Measurements from ENCODE around the gene PIP4K2A. TPM values are rescaled to one million over a fixed set of nuclear protein-coding genes. Genes with fewer than 3 reads are reported as not detected.

Gene PIP4K2A
- total and polyA plus RNA-seq, 2 of the 8 experiments (the other 6 are each of a cell fraction or from before 2014, with no cell fraction given) = 19.0 to 60.9 TPM

GRCh38 chr10:22702348-22702747 is 12.0 kb downstream of the PIP4K2A start:
- no peak overlapping the region for H4K91ac ChIP-seq (replicated peaks; ENCODE audit: insufficient read length, low read length)
- no peak overlapping the region for H3K56ac ChIP-seq (replicated peaks; ENCODE audit: insufficient read length, low read depth, low read length)
- H2AK5ac ChIP-seq (ENCODE audit: low read depth, low read length) = no peak overlapping the region
- H4K8ac ChIP-seq (ENCODE audit: extremely low read depth, insufficient read depth, low read length) = no peak overlapping the region
- peaks cover 6 to 30% (median 14%) of the 10 kb centered on the region in 4 experiments for H3K4me1 ChIP-seq (replicated peaks in 1 of 4; ENCODE audit: control insufficient read depth in 3 of 4, insufficient read depth in 4 of 4, low read length in 3 of 4)
- no peak overlapping the region for H3K9ac ChIP-seq (replicated peaks in 1 of 4; ENCODE audit: extremely low read depth in 1 of 4, low read depth in 3 of 4, low read length in 3 of 4)
- H3K14ac ChIP-seq (ENCODE audit: insufficient read length) = no peak overlapping the region
- peaks cover 11 to 100% of the 10 kb centered on the region in 2 experiments for H3K79me2 ChIP-seq (ENCODE audit: control insufficient read depth in 1 of 2, insufficient read depth in 2 of 2, low read length in 2 of 2)
- no peak for DNase-seq (ENCODE audit: low read depth in 1 of 2, low spot score in 2 of 2)
- ChIA-PET CTCF (ENCODE audit: partially characterized antibody) (no interaction called here), POLR2A (ENCODE audit: partially characterized antibody) (no interaction called here)
- H4K5ac ChIP-seq (ENCODE audit: insufficient read length, low read depth, low read length) = no peak overlapping the region
- no peak overlapping the region for H3K4ac ChIP-seq (replicated peaks; ENCODE audit: insufficient read length, low read depth, low read length)
- H2BK120ac ChIP-seq (replicated peaks; ENCODE audit: low read depth, low read length) = no peak overlapping the region
- H2AFZ ChIP-seq (ENCODE audit: low read length) = no peak overlapping the region
- H4K20me1 ChIP-seq (replicated peaks in 1 of 2; ENCODE audit: control insufficient read depth in 1 of 2, insufficient read depth in 2 of 2, low read length in 2 of 2) = peaks cover 8% of the 10 kb centered on the region in 2 experiments
- no peak overlapping the region for H3K4me2 ChIP-seq (ENCODE audit: insufficient read depth in 1 of 2, low read depth in 2 of 2, low read length in 2 of 2)
- no peak overlapping the region for H2BK20ac ChIP-seq (ENCODE audit: low read length)
- H3K4me3 ChIP-seq (ENCODE audit: extremely low read depth in 1 of 4, insufficient read depth in 2 of 4, low read depth in 3 of 4, low read length in 4 of 4) = no peak overlapping the region
- no peak overlapping the region for H3K18ac ChIP-seq (ENCODE audit: extremely low read depth, low read length)
- H3K27me3 ChIP-seq (replicated peaks in 1 of 4; ENCODE audit: control insufficient read depth in 3 of 4, extremely low read depth in 1 of 4, insufficient read depth in 3 of 4, low read length in 3 of 4) = no peaks in the 10 kb centered on the region
- H2BK12ac ChIP-seq (ENCODE audit: low read depth, low read length) = no peak overlapping the region
- no peaks in the 10 kb centered on the region for H3K9me3 ChIP-seq (ENCODE audit: insufficient read depth in 2 of 2, low read depth in 1 of 2, low read length in 1 of 2)
- no peak overlapping the region for H2BK5ac ChIP-seq (ENCODE audit: low read depth, low read length)
- WGBS, 2 experiments (ENCODE audit: extremely low coverage in 1 of 2, insufficient coverage in 1 of 2, insufficient read length in 1 of 2, insufficient replicate concordance in 2 of 2, low coverage in 1 of 2, low lambda C conversion rate in 2 of 2, missing lambda C conversion rate in 1 of 2) = 90% methylated on average over 4 of the region's 4 CpGs; no CpG with 5 or more reads in 1 of the 2 experiments
- H3K36me3 ChIP-seq (ENCODE audit: control insufficient read depth in 2 of 4, insufficient read depth in 4 of 4, low read length in 3 of 4) = no peaks in the 10 kb centered on the region; a peak in 1 of 8 replicates
- no peak overlapping the region for H2BK15ac ChIP-seq (ENCODE audit: low read length)
- H3K27ac ChIP-seq (ENCODE audit: low read depth, low read length) = no peak overlapping the region
- peaks cover 21% of the 10 kb centered on the region for H3K79me1 ChIP-seq (ENCODE audit: low read depth, low read length)
- FAIRE-seq = no peak
- no peaks in the 10 kb centered on the region for H3K23me2 ChIP-seq (ENCODE audit: low read depth, low read length)
- no peak overlapping the region for H3K23ac ChIP-seq (ENCODE audit: insufficient read length)
- no peak for TF ChIP-seq SAP30 (IDR thresholded peaks at IDR 0.05; ENCODE audit: insufficient read depth, insufficient replicate concordance, low read length)
- TF ChIP-seq E2F6 (IDR thresholded peaks at IDR 0.05) = no peak
- no peak for TF ChIP-seq SP1 (IDR thresholded peaks at IDR 0.05; ENCODE audit: low read depth, low read length)
- TF ChIP-seq RNF2 (IDR thresholded peaks at IDR 0.05; ENCODE audit: borderline replicate concordance, low read depth, low read length, missing control alignments, poor library complexity, severe bottlenecking) = no peak
- no peak for TF ChIP-seq SIX5 (IDR thresholded peaks at IDR 0.05; ENCODE audit: low read depth, low read length)
- TF ChIP-seq EZH2 (IDR thresholded peaks at IDR 0.05; ENCODE audit: low read depth, low read length, severe bottlenecking) = no peak
- TF ChIP-seq RBBP5 (IDR thresholded peaks at IDR 0.05; ENCODE audit: borderline replicate concordance, low read depth, low read length) = no peak
- TF ChIP-seq RFX5 (IDR thresholded peaks at IDR 0.05; ENCODE audit: borderline replicate concordance, low read depth, low read length) = no peak
- TF ChIP-seq CHD2 (IDR thresholded peaks at IDR 0.05; ENCODE audit: low read length) = no peak
- TF ChIP-seq KDM4A (IDR thresholded peaks at IDR 0.05; ENCODE audit: low read depth, low read length, severe bottlenecking) = no peak
- TF ChIP-seq JUND (IDR thresholded peaks at IDR 0.05; ENCODE audit: low read length) = no peak
- no peak for TF ChIP-seq USF2 (IDR thresholded peaks at IDR 0.05; ENCODE audit: low read length)
- no peak for TF ChIP-seq POLR2AphosphoS5 (IDR thresholded peaks at IDR 0.05; ENCODE audit: low read depth, low read length)

Measured in H1 (cell line).